NCI-H510A (cell line): ENCODE data around the gene DLG2.

Experiments used
- DNase-seq: peaks from one replicate; lab custom pipeline; 2025; lab: John Stamatoyannopoulos, UW

DLG2 gene

GRCh38 chr11:84563356-84563755, 1063.8 kb downstream of the DLG2 start:
- no peak for DNase-seq

GRCh38 chr11:84560206-84560605, 1066.9 kb downstream of the DLG2 start:
- DNase-seq, result no peak

GRCh38 chr11:84558085-84558905, 1068.8 kb downstream of the DLG2 start:
- DNase-seq, result no peak

DNA sequence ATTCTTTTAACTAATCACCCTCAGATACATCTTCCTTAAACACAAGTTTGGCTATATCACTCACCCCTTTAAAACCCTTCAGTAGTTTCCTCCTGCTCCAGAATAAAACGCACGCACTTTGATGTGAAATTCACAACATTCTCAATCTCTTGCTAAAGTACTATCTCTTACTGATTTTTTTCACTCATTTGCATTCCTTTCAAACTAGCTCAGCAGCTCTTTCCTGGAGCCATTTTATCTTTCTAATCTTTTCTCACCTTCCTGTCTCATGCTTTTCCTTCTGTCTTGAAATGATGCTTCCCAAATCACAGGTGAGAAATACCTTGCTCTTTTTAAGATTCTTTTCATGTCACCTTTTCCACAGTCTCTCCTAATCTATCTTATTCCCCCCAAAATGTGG, 1074.4 kb downstream of the DLG2 start:
- DNase-seq, result no peak

GRCh38 chr11:84549217-84549616, 1077.9 kb downstream of the DLG2 start:
- DNase-seq, result no peak

- no peak for DNase-seq
Measured at GRCh38 chr11:84544566-84544965, 1082.6 kb downstream of the DLG2 start.

DNA sequence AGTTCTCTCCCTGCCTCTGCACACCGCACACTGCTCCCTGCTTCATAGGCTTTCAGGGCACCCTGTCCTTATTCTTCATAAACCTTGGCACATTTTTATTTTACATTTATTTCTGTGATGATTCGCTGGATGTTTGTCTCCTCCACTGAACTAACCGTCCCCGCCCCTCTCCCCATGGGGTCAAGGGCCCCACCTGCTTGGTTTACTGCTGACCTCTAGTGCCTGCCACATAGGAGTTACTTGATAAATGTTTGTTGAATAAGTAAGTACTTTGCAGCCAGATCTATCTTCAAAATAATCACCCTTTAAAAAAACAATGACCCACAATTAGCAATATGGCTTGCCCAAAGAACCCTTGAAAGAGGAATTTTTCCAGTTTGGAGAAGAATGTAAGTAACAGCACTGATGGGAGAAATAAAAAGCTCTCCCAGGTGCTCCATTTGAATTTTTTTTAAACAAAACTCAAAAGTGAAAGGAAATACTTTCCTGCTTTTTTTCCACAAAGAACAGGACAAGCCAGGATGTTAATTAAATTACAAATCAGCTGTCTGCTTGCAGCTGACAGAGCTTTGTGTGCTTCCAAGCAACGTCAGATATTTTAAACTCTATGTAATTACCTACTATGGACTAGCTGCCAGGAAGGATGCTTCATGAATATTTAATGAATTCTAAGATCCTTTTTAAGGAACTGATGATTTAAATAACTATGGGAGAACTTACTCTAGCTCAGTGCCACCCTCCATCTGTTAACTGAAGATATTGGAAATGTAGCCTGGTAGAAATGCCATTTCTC, 1083.6 kb downstream of the DLG2 start:
- peak; percentile 1 for DNase-seq

- no peak for DNase-seq
Measured at GRCh38 chr11:84541731-84542340, 1085.3 kb downstream of the DLG2 start.

DNA sequence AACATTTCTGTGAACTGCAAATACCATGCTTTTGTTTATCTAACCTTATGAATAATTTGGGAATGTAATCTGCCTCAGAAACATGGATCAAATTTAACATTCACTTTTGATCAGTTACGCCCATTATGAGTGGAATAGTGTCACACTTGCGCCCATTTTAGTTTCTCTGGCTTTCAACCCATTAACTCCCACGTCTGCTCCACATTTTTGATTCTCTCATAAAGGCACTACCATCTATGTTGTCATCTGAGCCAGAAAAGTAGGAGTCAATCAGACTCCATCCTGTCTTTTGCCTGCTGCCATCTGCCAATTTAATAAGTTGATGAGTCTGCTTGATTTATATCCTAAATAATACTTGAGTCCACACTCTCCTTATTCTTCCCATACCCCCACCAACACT, 1090.7 kb downstream of the DLG2 start:
- DNase-seq, result no peak

DNA sequence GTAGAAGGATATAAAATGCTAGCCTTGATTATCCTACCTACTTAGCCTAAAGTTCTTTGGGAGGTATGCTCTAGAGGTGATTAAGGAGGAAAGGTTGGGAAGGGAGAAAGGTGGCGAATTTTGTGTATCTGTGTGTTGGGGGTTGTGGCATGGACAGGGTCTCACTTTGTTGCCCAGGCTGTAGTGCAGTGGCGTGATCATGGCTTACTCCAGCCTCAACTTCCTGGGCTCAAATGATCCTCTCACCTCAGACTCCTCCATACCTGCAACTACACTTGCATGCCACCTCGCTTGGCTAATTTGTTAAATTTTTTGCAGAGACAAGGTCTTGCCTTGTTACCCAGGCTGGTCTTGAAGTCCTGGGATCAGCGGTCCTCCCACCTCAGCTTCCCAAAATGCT, 1094.8 kb downstream of the DLG2 start:
- DNase-seq, result no peak

GRCh38 chr11:84526250-84526649, 1100.9 kb downstream of the DLG2 start:
- no peak for DNase-seq

GRCh38 chr11:84524422-84525051, 1102.6 kb downstream of the DLG2 start:
- DNase-seq, result no peak

DNA sequence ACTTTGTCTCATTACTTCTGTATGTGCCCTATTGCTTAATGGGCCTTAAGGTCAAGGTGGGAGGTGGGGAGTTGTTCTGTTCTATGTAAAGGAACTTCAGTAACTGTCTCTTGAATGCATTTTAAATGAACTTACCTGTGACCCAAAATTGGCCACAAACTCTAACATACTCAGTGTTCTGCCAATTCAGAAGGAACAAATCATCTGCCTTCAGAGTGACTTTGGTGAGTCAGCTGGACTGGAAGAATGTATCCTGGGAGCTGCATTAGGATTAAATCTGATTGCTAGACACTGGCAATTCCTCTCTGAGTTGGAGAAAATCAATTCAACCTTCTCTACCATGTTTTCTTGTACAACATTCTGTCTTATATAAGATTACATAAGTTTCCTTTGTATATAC, 1104.8 kb downstream of the DLG2 start:
- no peak for DNase-seq

- DNase-seq, result no peak
Measured at GRCh38 chr11:84518631-84519183, 1108.4 kb downstream of the DLG2 start.

- no peak for DNase-seq
Measured at GRCh38 chr11:84514436-84514835, 1112.7 kb downstream of the DLG2 start.

- DNase-seq, result no peak
Measured at GRCh38 chr11:84503503-84503902, 1123.6 kb downstream of the DLG2 start.

GRCh38 chr11:84501750-84502149, 1125.4 kb downstream of the DLG2 start:
- DNase-seq, result no peak

DNA sequence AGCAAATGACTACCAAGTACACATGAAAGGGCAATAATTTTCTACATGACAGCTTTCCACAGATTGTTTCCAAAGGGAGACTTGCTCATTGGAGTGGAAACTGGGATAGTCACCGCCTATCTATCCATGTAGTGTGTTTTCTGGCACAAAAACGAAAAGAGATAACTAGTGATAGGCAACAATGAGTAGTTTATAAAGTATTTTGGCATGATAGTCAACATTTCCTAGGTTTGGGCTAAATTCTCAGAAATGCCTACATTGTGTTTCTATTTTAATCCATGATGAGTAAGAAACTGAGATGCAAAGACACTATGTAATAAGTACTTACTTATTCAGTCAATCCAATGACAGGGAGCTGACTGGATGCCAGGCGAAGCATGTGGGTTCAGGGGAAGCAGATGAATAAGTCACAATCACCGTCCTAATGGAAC, 1129.1 kb downstream of the DLG2 start:
- DNase-seq, result no peak

- DNase-seq, result no peak
Measured at GRCh38 chr11:84497181-84497580, 1130.0 kb downstream of the DLG2 start.

DNA sequence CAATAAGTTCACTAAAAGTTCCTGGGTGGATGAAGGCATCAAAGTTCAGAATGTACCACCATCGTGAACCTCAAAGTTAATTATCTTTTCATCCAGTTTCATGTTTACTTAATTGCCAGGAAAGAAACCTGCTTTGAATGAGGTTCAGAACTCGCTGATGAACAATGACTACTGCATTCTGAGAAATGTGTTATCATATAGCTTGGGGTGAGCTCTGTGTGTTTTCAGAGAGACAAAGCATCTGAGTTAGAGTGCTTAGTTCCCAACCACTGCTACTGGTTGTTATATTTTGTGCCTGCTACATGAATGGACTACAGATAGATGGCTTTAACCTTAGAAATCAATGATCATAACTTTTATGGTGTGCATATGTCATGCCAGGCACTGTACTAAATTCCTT, 1131.0 kb downstream of the DLG2 start:
- DNase-seq, result no peak

DNA sequence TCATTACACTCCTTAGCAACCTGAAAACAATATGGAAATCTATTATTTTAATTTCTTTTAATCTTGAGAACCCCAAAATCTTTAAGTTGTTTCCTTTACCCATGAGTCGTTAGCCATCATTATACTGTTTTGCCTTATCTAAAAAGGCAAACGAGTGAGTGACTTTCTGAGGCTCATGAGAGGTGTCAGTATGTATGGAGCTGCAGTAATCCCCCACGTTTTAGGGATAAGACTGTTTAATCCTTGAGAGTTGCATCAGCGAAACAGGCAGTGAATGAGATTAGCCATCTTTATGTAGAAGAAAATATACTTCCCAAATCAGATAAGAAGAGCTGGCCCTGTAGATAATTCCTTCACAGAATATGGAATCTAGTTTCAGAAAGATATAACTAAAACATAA, 1147.0 kb downstream of the DLG2 start:
- DNase-seq, result no peak

DNA sequence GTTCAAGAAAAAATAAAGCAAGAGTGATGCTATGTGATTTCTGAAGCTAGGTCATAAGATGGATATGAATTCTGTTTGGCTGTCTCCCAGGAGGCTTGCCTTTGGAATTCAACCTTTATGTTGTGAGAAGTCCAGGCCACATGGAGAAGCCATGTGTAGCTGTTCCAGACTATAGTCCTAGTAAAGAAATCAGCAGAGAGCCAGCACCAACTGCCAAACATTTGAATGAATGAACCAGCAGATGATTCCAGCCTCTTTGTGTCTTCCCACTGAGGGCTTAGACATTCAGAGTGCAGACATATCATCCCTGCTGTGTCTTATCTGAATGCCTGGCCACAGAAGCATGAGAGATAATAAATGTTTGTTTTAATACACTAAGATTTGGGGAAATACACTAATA, 1150.6 kb downstream of the DLG2 start:
- DNase-seq, result no peak
